ENCODE measurements around the gene ENOPH1. TPM values are rescaled to one million over a fixed set of nuclear protein-coding genes. Genes with fewer than 3 reads are reported as not detected.

ENOPH1 gene
- total and polyA plus RNA-seq, 2 of the 13 experiments (the other 11 are each of a cell fraction or from before 2014, with no cell fraction given) = 15.5 to 64.3 TPM

- ChIA-PET CTCF (ENCODE audit: low intra/inter-chr PET ratio, low total read pairs) (no interaction called here), POLR2A (no interaction called here)
- no peak overlapping the region for H3K4me3 ChIP-seq (replicated peaks in 1 of 3; ENCODE audit: insufficient read depth in 1 of 3, low read depth in 2 of 3, low read length in 3 of 3)
- no peak overlapping the region for H3K9ac ChIP-seq (ENCODE audit: insufficient read depth, low read depth, low read length)
- BruUV-seq (replicated peaks) = no TSS peak
- intact Hi-C loops (cut with micrococcal nuclease; ENCODE audit: unreplicated experiment) (no loop called here), in situ Hi-C loops (cut with HindIII; ENCODE audit: extremely low pct_ligation_motif_present, low pct_unique_long_range_greater_than_20kb) (no loop called here)
- no peaks in the 10 kb centered on the region for H3K36me3 ChIP-seq (replicated peaks in 1 of 2; ENCODE audit: control insufficient read depth in 1 of 2, insufficient read depth in 2 of 2, low read length in 2 of 2)
- H3K4me1 ChIP-seq (ENCODE audit: insufficient read depth, low read length) = no peaks in the 10 kb centered on the region
- H3K79me2 ChIP-seq (ENCODE audit: insufficient read depth, low read length) = no peaks in the 10 kb centered on the region
- no peaks in the 10 kb centered on the region for H3K9me3 ChIP-seq (ENCODE audit: low read length)
- H3K4me2 ChIP-seq (ENCODE audit: low read depth, low read length) = no peak overlapping the region
- 70% methylated on average over 17 of the region's 17 CpGs for WGBS (ENCODE audit: low lambda C conversion rate)
- TF ChIP-seq ZNF780A (CRISPR knock-in tag; IDR thresholded peaks at IDR 0.05) = no peak
- no peak for TF ChIP-seq MTERF4 (CRISPR knock-in tag; IDR thresholded peaks at IDR 0.05)
- TF ChIP-seq ZNF101 (CRISPR knock-in tag; IDR thresholded peaks at IDR 0.05; ENCODE audit: borderline replicate concordance, low read depth) = no peak
- no peak for TF ChIP-seq CREBL2 (CRISPR knock-in tag; IDR thresholded peaks at IDR 0.05; ENCODE audit: borderline replicate concordance)
- no peak for TF ChIP-seq POLR2AphosphoS2 (IDR thresholded peaks at IDR 0.05; ENCODE audit: low read depth, low read length)
- FAIRE-seq (no peak), DNase-seq (ENCODE audit: low spot score) (no peak), ATAC-seq (no peak; the same call in 2 of the 3 replicates)
- no peak overlapping the region for H2AFZ ChIP-seq (ENCODE audit: low read length)
- H3K27me3 ChIP-seq (ENCODE audit: control insufficient read depth in 1 of 2, insufficient read depth in 2 of 2, low read length in 2 of 2) = 0 out of 5 replicates have a peak, but pooled peaks cover 0 to 3% of the 10 kb centered on the region in 2 experiments
- H3K27ac ChIP-seq (ENCODE audit: extremely low read length, insufficient read depth, low read length) = no peak overlapping the region
- H4K20me1 ChIP-seq (ENCODE audit: insufficient read depth, low read length) = no peaks in the 10 kb centered on the region
These were observed 28.1 kb upstream of the ENOPH1 start for GRCh38 chr4:82402196-82402775.

- no peaks in the 10 kb centered on the region for H3K36me3 ChIP-seq (replicated peaks in 1 of 2; ENCODE audit: control insufficient read depth in 1 of 2, insufficient read depth in 2 of 2, low read length in 2 of 2)
- POLR2A ChIA-PET = no interaction called here
- no peak overlapping the region for H3K4me3 ChIP-seq (replicated peaks in 1 of 3; ENCODE audit: insufficient read depth in 1 of 3, low read depth in 2 of 3, low read length in 3 of 3)
- H3K9me3 ChIP-seq (ENCODE audit: low read length) = no peaks in the 10 kb centered on the region
- H4K20me1 ChIP-seq (ENCODE audit: insufficient read depth, low read length) = no peaks in the 10 kb centered on the region
- H3K9ac ChIP-seq (ENCODE audit: insufficient read depth, low read depth, low read length) = no peak overlapping the region
- WGBS (ENCODE audit: low lambda C conversion rate) = 8% methylated on average over 1 of the region's 1 CpG
- no peak for ATAC-seq
- intact Hi-C loops (cut with micrococcal nuclease; ENCODE audit: unreplicated experiment) = no loop called here
- FAIRE-seq = no peak
- H2AFZ ChIP-seq (ENCODE audit: low read length) = no peak overlapping the region
- H3K27ac ChIP-seq (ENCODE audit: extremely low read length, insufficient read depth, low read length) = no peak overlapping the region
- H3K4me1 ChIP-seq (ENCODE audit: insufficient read depth, low read length) = no peaks in the 10 kb centered on the region
- in situ Hi-C loops (cut with HindIII; ENCODE audit: extremely low pct_ligation_motif_present, low pct_unique_long_range_greater_than_20kb) = no loop called here
- DNase-seq (ENCODE audit: low spot score) = no peak
- no peak overlapping the region for H3K4me2 ChIP-seq (ENCODE audit: low read depth, low read length)
- BruUV-seq (replicated peaks) = no TSS peak
- CTCF ChIA-PET (ENCODE audit: low intra/inter-chr PET ratio, low total read pairs) = no interaction called here
- 0 out of 5 replicates have a peak, but pooled peaks cover 0 to 3% of the 10 kb centered on the region in 2 experiments for H3K27me3 ChIP-seq (ENCODE audit: control insufficient read depth in 1 of 2, insufficient read depth in 2 of 2, low read length in 2 of 2)
- H3K79me2 ChIP-seq (ENCODE audit: insufficient read depth, low read length) = no peaks in the 10 kb centered on the region
- no peak for TF ChIP-seq PTBP1 (IDR thresholded peaks at IDR 0.05; ENCODE audit: low read depth, low read length, poor library complexity, severe bottlenecking)
- no peak for TF ChIP-seq ZFP37 (CRISPR knock-in tag; IDR thresholded peaks at IDR 0.05; ENCODE audit: borderline replicate concordance)
- TF ChIP-seq TFDP1 (CRISPR knock-in tag; IDR thresholded peaks at IDR 0.05; ENCODE audit: borderline replicate concordance) = no peak
- TF ChIP-seq ZNF446 (CRISPR knock-in tag; IDR thresholded peaks at IDR 0.05) = no peak
- no peak for TF ChIP-seq TRAFD1 (CRISPR knock-in tag; IDR thresholded peaks at IDR 0.05; ENCODE audit: borderline replicate concordance)
- TF ChIP-seq NCOA1 (CRISPR knock-in tag; IDR thresholded peaks at IDR 0.05) = no peak
- TF ChIP-seq MIER2 (CRISPR knock-in tag; IDR thresholded peaks at IDR 0.05) = no peak
These were observed 26.7 kb upstream of the ENOPH1 start for GRCh38 chr4:82403725-82404124.
